Lower leg skin (tissue), 3 donors: Measurements from ENCODE around the gene LANCL2.

Experiments used
- CTCF ChIP-seq, 3 donors: fragments of 450-650 bp; IDR thresholded peaks; one replicate each; pipeline ENCODE4 v1.5.1; 2016; ENCODE audit warnings: antibody characterized with exemption in 3 of 3, mild to moderate bottlenecking in 3 of 3, moderate library complexity in 2 of 3
- POLR2A ChIP-seq, 2 donors: fragments of 450-650 bp; IDR thresholded peaks; one replicate each; pipeline ENCODE4 v1.6.1; 2016 to 2017; ENCODE audit warnings: antibody characterized with exemption in 2 of 2, mild to moderate bottlenecking in 1 of 2, moderate library complexity in 1 of 2

DNA sequence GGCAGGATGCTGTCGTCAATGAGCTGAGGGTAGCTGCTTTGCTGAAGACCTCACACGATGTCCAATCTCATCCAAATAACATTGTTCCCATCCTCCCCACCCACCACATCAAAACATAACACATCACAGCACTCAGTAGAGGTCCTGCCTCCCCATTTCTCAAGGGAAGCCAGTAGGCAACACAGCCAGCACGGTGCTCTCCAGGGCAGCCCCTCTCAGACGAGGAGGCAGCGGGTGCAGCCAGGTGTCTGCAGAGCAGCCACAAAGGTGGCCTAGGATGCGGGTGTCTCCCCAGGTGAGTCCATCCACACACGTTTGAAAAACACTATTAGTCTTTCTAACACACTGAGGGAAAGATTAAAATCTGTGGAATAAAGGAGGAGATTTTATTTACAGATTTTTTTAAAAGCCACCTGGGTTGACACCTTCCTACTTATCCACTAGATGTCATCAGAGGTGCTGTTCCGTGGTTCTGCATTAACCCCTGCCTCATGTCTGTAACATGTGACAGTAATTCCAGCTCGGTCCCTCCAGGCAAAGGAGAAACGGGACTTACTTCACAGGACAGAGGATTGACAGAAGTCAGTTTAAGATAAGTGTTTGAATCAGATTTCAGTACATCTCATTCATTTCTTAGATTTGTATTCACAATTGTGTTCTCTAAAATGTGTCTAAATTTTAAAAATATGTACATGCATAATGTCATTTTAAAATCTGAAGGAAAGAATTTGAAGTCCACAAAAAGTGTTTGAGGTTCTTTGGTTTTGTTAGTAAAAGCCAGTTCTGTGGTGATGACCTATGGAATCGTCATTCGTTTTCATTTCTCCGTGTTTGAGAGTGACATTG, 68.0 kb downstream of the LANCL2 start:
- no peak for TF ChIP-seq CTCF (IDR thresholded peaks at IDR 0.05)
- TF ChIP-seq POLR2A (IDR thresholded peaks at IDR 0.05), result no peak
